HepG2 (cell line): ENCODE results near the gene LRRC8E. TPM values are rescaled to one million over a fixed set of nuclear protein-coding genes. Genes with fewer than 3 reads are reported as not detected.

Experiments used
- ATF7 ChIP-seq, 2 experiments: fragments of 450-650 bp in 1 of 2; sonication (generic) in 1 of 2; formaldehyde crosslinking in 1 of 2; IDR thresholded peaks; 2 replicates each; pipeline versions ENCODE4 v1.4.0 to v1.6.1; 2016 to 2020; ENCODE audit warnings: antibody characterized with exemption in 1 of 2, mild to moderate bottlenecking in 1 of 2, missing genetic modification reagents in 1 of 2
- EED ChIP-seq: sonication (generic); formaldehyde crosslinking; IDR thresholded peaks from 2 replicates; pipeline ENCODE4 v1.5.0; 2020; ENCODE audit warnings: mild to moderate bottlenecking, missing genetic modification reagents
- ELF3 ChIP-seq: IDR thresholded peaks from 2 replicates; pipeline ENCODE4 v1.6.1; 2016; ENCODE audit warnings: missing genetic modification reagents, missing compliant biosample characterization
- ELF4 ChIP-seq: sonication (generic); formaldehyde crosslinking; IDR thresholded peaks from 2 replicates; pipeline ENCODE4 v1.5.0; 2020; ENCODE audit warnings: missing genetic modification reagents, mild to moderate bottlenecking, moderate library complexity, borderline replicate concordance
- FIP1L1 ChIP-seq: fragments of 200-400 bp; formaldehyde crosslinking; IDR thresholded peaks from 2 replicates; pipeline ENCODE4 v1.6.1; 2018; ENCODE audit warnings: low read depth, mild to moderate bottlenecking, low read length, moderate library complexity, borderline replicate concordance; ENCODE audit not compliant: insufficient read depth
- HMGA1 ChIP-seq: sonication (generic); formaldehyde crosslinking; conservative IDR thresholded peaks from 2 replicates; pipeline ENCODE4 v1.4.0; 2020; ENCODE audit warnings: missing genetic modification reagents
- HMGXB4 ChIP-seq, 2 experiments: sonication (generic) in 1 of 2; formaldehyde crosslinking in 1 of 2; IDR thresholded peaks; 2 replicates each; pipeline versions ENCODE4 v1.4.0 to v1.6.1; 2018 to 2020; ENCODE audit warnings: missing genetic modification reagents in 2 of 2, borderline replicate concordance in 1 of 2, low read depth in 1 of 2, mild to moderate bottlenecking in 1 of 2, missing biosample characterization in 1 of 2
- KAT7 ChIP-seq: IDR thresholded peaks from 2 replicates; pipeline ENCODE4 v1.6.1; 2018; ENCODE audit warnings: borderline replicate concordance, missing compliant biosample characterization
- KDM4B ChIP-seq: sonication (generic); formaldehyde crosslinking; IDR thresholded peaks from 2 replicates; pipeline ENCODE4 v1.4.0; 2020; ENCODE audit warnings: missing genetic modification reagents
- KLF13 ChIP-seq: sonication (generic); formaldehyde crosslinking; IDR thresholded peaks from 2 replicates; pipeline ENCODE4 v1.4.0; 2020; ENCODE audit warnings: mild to moderate bottlenecking, missing genetic modification reagents
- MAF1 ChIP-seq: sonication (generic); formaldehyde crosslinking; IDR thresholded peaks from 2 replicates; pipeline ENCODE4 v1.5.0; 2020; ENCODE audit warnings: missing genetic modification reagents, borderline replicate concordance
- NFYB ChIP-seq: sonication (generic); formaldehyde crosslinking; IDR thresholded peaks from 2 replicates; pipeline ENCODE4 v1.4.0; 2020; ENCODE audit warnings: missing genetic modification reagents
- RBFOX2 ChIP-seq: fragments of 200-400 bp; formaldehyde crosslinking; IDR thresholded peaks from 2 replicates; pipeline ENCODE4 v1.6.1; 2017; ENCODE audit warnings: low read depth, mild to moderate bottlenecking, low read length
- RFX1 ChIP-seq: fragments of 450-650 bp; IDR thresholded peaks from 2 replicates; pipeline ENCODE4 v1.6.1; 2017
- SOX6 ChIP-seq, 2 experiments: fragments of 450-650 bp in 1 of 2; sonication (generic) in 1 of 2; formaldehyde crosslinking in 1 of 2; IDR thresholded peaks; 2 replicates each; pipeline versions ENCODE4 v1.4.0 to v1.6.1; 2017 to 2020; ENCODE audit warnings: antibody characterized with exemption in 1 of 2, mild to moderate bottlenecking in 1 of 2, missing genetic modification reagents in 1 of 2
- SP1 ChIP-seq, 2 experiments: fragments of 450-650 bp in 1 of 2; sonication (generic) in 1 of 2; formaldehyde crosslinking in 1 of 2; IDR thresholded peaks; 2 replicates each; pipeline versions ENCODE4 v1.4.0 to v1.6.1; 2016 to 2020; ENCODE audit warnings: missing genetic modification reagents in 1 of 2
- SP5 ChIP-seq: IDR thresholded peaks from 2 replicates; pipeline ENCODE4 v1.6.1; 2016; ENCODE audit warnings: low read depth, borderline replicate concordance
- SRSF9 ChIP-seq: fragments of 200-400 bp; formaldehyde crosslinking; IDR thresholded peaks from 2 replicates; pipeline ENCODE4 v1.6.1; 2018; ENCODE audit warnings: borderline replicate concordance, mild to moderate bottlenecking, low read depth, low read length; ENCODE audit not compliant: insufficient read depth, poor library complexity, severe bottlenecking
- TBP ChIP-seq: sonication (generic); formaldehyde crosslinking; IDR thresholded peaks from 2 replicates; pipeline ENCODE4 v1.5.0; 2020; ENCODE audit warnings: missing genetic modification reagents
- TFDP2 ChIP-seq: sonication (generic); formaldehyde crosslinking; IDR thresholded peaks from 2 replicates; pipeline ENCODE4 v1.4.0; 2020; ENCODE audit warnings: missing genetic modification reagents
- ZFP1 ChIP-seq: IDR thresholded peaks from 2 replicates; pipeline ENCODE4 v1.6.1; 2016
- ZGPAT ChIP-seq: IDR thresholded peaks from 2 replicates; pipeline ENCODE4 v1.6.1; 2016; ENCODE audit warnings: mild to moderate bottlenecking
- ZNF121 ChIP-seq: sonication (generic); formaldehyde crosslinking; IDR thresholded peaks from 2 replicates; pipeline ENCODE4 v1.5.0; 2020; ENCODE audit warnings: mild to moderate bottlenecking, missing genetic modification reagents
- ZNF143 ChIP-seq: sonication (generic); formaldehyde crosslinking; IDR thresholded peaks from 2 replicates; pipeline ENCODE4 v1.4.0; 2020; ENCODE audit warnings: missing genetic modification reagents
- ZNF607 ChIP-seq: sonication (generic); formaldehyde crosslinking; IDR thresholded peaks from 2 replicates; pipeline ENCODE4 v1.5.1; 2020; ENCODE audit warnings: missing genetic modification reagents, mild to moderate bottlenecking, borderline replicate concordance
- ZNF670 ChIP-seq: sonication (generic); formaldehyde crosslinking; IDR thresholded peaks from 2 replicates; pipeline ENCODE4 v1.8.0; 2022; ENCODE audit warnings: mild to moderate bottlenecking, missing genetic modification reagents, borderline replicate concordance
- polyA plus RNA-seq, 8 experiments: library from polyadenylated mRNA; depleted of rRNA in 3 of 8; stranded (reverse) in 7 of 8; unstranded in 1 of 8; fragments of >200 nt; fragmentation: Illumina TruSeq in 4 of 8; extraction: Trizol in 4 of 8; gene quantifications; 2 replicates each; pipeline versions ENCODE4 v1.2.1 to v1.2.3, GENCODE V29; 2011 to 2016; ENCODE audit warnings: low read depth in 4 of 8, missing spikeins in 1 of 8, mixed read lengths in 1 of 8; ENCODE audit not compliant: insufficient read depth in 1 of 8
- total RNA-seq, 5 experiments: library from RNA; depleted of rRNA; stranded (reverse); fragments of >200 nt; fragmentation: Illumina TruSeq; extraction: Trizol; gene quantifications; 2 replicates each; pipeline ENCODE4 v1.2.3, GENCODE V29; 2016; ENCODE audit warnings: low read depth in 1 of 5

LRRC8E gene
- total and polyA plus RNA-seq, 2 of the 13 experiments (the other 11 are each of a cell fraction or from before 2014, with no cell fraction given), result 8.0 to 10.3 TPM

- no peak for TF ChIP-seq SOX6 (IDR thresholded peaks at IDR 0.05)
- TF ChIP-seq SOX6 (CRISPR knock-in tag; IDR thresholded peaks at IDR 0.05), result peak; percentile 15; the same call in 1 of the 2 replicates
- peak; percentile 100 for TF ChIP-seq SP5
- TF ChIP-seq ELF4 (CRISPR knock-in tag), result no peak
- TF ChIP-seq ELF3 (CRISPR knock-in tag), result no peak
- no peak; the same call in 1 of the 2 replicates for TF ChIP-seq NFYB
- TF ChIP-seq RBFOX2, result no peak; the same call in none of the 2 replicates
- TF ChIP-seq HMGA1 (CRISPR knock-in tag), result no peak
- no peak for TF ChIP-seq SRSF9
- no peak for TF ChIP-seq ATF7 (IDR thresholded peaks at IDR 0.05)
- no peak for TF ChIP-seq ATF7 (CRISPR knock-in tag; IDR thresholded peaks at IDR 0.05)
- peak; percentile 94 for TF ChIP-seq ZNF607 (CRISPR knock-in tag)
- no peak; the same call in 1 of the 2 replicates for TF ChIP-seq TFDP2
- peak; percentile 58; the same call in 1 of the 2 replicates for TF ChIP-seq KAT7
- TF ChIP-seq KLF13 (CRISPR knock-in tag), result no peak
- no peak for TF ChIP-seq TBP
- no peak for TF ChIP-seq ZGPAT (CRISPR knock-in tag)
- no peak for TF ChIP-seq ZNF121
- TF ChIP-seq ZNF143 (CRISPR knock-in tag), result 0 out of 2 replicates have a peak, but pooled peaks have one; percentile 29
- no peak for TF ChIP-seq KDM4B (CRISPR knock-in tag)
- 0 out of 2 replicates have a peak, but pooled peaks have one; percentile 29 for TF ChIP-seq ZFP1 (CRISPR knock-in tag)
- peak in 1 of 2 experiments; percentile 36; a peak in 2 of 4 replicates for TF ChIP-seq HMGXB4 (CRISPR knock-in tag; IDR thresholded peaks at IDR 0.05; ENCODE audit: borderline replicate concordance in 1 of 2, low read depth in 1 of 2)
- TF ChIP-seq EED, result 0 out of 2 replicates have a peak, but pooled peaks have one; percentile 35
- no peak for TF ChIP-seq FIP1L1
- no peak for TF ChIP-seq MAF1 (CRISPR knock-in tag)
- no peak for TF ChIP-seq ZNF670
- no peak for TF ChIP-seq SP1 (IDR thresholded peaks at IDR 0.05)
- TF ChIP-seq SP1 (CRISPR knock-in tag; IDR thresholded peaks at IDR 0.05), result peak; percentile 64
- no peak for TF ChIP-seq RFX1
These were observed 30.5 kb downstream of the LRRC8E start (continued) for GRCh38 chr19:7918615-7919421.
